Brain microvascular endothelial cell (primary cell): Measurements from ENCODE around the gene ARHGAP42.

Experiments
- DNase-seq: peaks from one replicate; pipeline ENCODE4 v3.0.0-alpha.2; 2020
- H3K27ac ChIP-seq: fragments of 250-450 bp; sonication (Bioruptor Pico); 2 replicates; pipeline ENCODE4 v1.5.1; 2020; ENCODE audit warnings: mild to moderate bottlenecking, moderate library complexity
- H3K27me3 ChIP-seq: fragments of 250-450 bp; sonication (Bioruptor Pico); replicated peaks from 2 replicates; pipeline ENCODE4 v1.5.1; 2020; ENCODE audit warnings: mild to moderate bottlenecking
- H3K36me3 ChIP-seq: fragments of 250-450 bp; sonication (Bioruptor Pico); replicated peaks from 2 replicates; pipeline ENCODE4 v1.5.1; 2020; ENCODE audit warnings: mild to moderate bottlenecking
- H3K4me3 ChIP-seq: 2 replicates; pipeline ENCODE4 v1.5.1; 2011; ENCODE audit warnings: low read depth, mild to moderate bottlenecking, control low read depth, low read length, moderate library complexity
- in situ Hi-C: cut with HindIII; loops from 2 replicates; pipeline ENCODE4 v1.10.0; 2017; ENCODE audit warnings: low sequenced_read_pairs, low pct_ligation_motif_present
- TF ChIP-seq, protein P1 (sequence below): IDR thresholded peaks from 2 replicates; pipeline ENCODE4 v1.5.1; 2011; ENCODE audit warnings: low read depth, mild to moderate bottlenecking, moderate library complexity, low read length, control low read depth, inconsistent platforms; ENCODE audit errors: missing control alignments

ARHGAP42 gene

GRCh38 chr11:100732949-100733348 lies 45.9 kb downstream of the ARHGAP42 start:
- H3K27me3 ChIP-seq: no peaks in the 10 kb centered on the region
- H3K27ac ChIP-seq: no peak overlapping the region
- no peak overlapping the region for H3K4me3 ChIP-seq
- in situ Hi-C loops: no loop called here
- no peaks in the 10 kb centered on the region for H3K36me3 ChIP-seq
- no peak for DNase-seq
- TF ChIP-seq, protein P1, sequence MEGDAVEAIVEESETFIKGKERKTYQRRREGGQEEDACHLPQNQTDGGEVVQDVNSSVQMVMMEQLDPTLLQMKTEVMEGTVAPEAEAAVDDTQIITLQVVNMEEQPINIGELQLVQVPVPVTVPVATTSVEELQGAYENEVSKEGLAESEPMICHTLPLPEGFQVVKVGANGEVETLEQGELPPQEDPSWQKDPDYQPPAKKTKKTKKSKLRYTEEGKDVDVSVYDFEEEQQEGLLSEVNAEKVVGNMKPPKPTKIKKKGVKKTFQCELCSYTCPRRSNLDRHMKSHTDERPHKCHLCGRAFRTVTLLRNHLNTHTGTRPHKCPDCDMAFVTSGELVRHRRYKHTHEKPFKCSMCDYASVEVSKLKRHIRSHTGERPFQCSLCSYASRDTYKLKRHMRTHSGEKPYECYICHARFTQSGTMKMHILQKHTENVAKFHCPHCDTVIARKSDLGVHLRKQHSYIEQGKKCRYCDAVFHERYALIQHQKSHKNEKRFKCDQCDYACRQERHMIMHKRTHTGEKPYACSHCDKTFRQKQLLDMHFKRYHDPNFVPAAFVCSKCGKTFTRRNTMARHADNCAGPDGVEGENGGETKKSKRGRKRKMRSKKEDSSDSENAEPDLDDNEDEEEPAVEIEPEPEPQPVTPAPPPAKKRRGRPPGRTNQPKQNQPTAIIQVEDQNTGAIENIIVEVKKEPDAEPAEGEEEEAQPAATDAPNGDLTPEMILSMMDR: no peak

- H3K4me3 ChIP-seq: no peak overlapping the region
- TF ChIP-seq, protein P1: no peak
- in situ Hi-C loops: no loop called here
These were observed 47.8 kb downstream of the ARHGAP42 start for GRCh38 chr11:100734743-100735527.

DNA sequence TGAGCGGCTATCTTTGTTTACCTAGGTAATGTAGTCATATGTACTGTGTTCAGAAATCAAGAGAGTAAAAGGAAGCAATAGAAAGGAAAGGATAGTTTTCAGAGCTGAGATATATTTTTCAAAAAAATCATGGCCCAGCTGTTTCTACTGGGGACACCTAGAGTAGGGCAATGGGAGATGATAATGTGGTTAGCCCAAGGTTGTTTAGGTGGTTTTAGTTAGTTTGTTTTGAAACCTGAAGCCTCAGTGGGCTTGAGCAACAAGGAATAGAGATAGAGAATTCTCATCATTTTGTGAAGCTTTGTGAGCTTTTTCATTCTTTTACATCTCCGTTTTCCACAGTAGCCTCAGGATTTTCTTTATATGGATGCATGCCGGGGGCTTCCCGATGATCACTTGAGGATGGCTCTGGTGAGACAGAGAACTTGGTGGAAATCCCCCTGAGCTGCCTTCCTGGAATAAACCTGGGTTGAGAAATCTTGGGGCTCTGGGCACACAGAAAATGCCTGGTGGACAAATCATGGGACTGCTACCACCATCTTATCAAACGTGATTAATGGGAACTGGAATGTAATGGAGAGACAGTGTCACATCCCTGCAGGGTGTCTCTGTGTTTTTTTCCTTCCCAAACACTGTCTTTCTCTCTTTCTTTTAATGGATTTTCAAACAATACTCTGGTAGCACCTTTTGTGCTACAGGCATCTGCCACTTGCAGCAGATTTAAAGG lies 49.0 kb downstream of the ARHGAP42 start:
- TF ChIP-seq, protein P1: peak; percentile 6
- no peak overlapping the region for H3K4me3 ChIP-seq
- no peaks in the 10 kb centered on the region for H3K27me3 ChIP-seq
- H3K36me3 ChIP-seq: no peaks in the 10 kb centered on the region
- in situ Hi-C loops: no loop called here
- peak overlapping the region; percentile 85 for H3K27ac ChIP-seq
- peak; percentile 81 for DNase-seq

More at GRCh38 chr11:100734743-100735527, 47.8 kb downstream of the ARHGAP42 start:
- Histone ChIP-seq H3K36me3 (no peaks in the 10 kb centered on the region), H3K27me3 (no peaks in the 10 kb centered on the region), H3K27ac (no peak overlapping the region)
- DNase-seq: no peak

- in situ Hi-C loops: no loop called here
- Histone ChIP-seq H3K4me3 (no peak overlapping the region), H3K27ac (peak overlapping the region; percentile 67), H3K27me3 (no peaks in the 10 kb centered on the region), H3K36me3 (no peaks in the 10 kb centered on the region)
- TF ChIP-seq, protein P1: no peak
- no peak for DNase-seq
These were observed 51.7 kb downstream of the ARHGAP42 start for GRCh38 chr11:100738701-100739270.

GRCh38 chr11:100739666-100740065 lies 52.6 kb downstream of the ARHGAP42 start:
- no peak overlapping the region for H3K4me3 ChIP-seq
- H3K27ac ChIP-seq: peak overlapping the region; percentile 75
- no peaks in the 10 kb centered on the region for H3K27me3 ChIP-seq
- TF ChIP-seq, protein P1: no peak
- in situ Hi-C loops: no loop called here
- H3K36me3 ChIP-seq: no peaks in the 10 kb centered on the region
- peak; percentile 96 for DNase-seq
